ENCODE measurements around the gene ACBD6. TPM values are rescaled to one million over a fixed set of nuclear protein-coding genes. Genes with fewer than 3 reads are reported as not detected.

ACBD6 gene
- total RNA-seq, 1 donor from 2014 or later = 49.8 TPM

GRCh38 chr1:180243517-180244221, 258.7 kb downstream of the ACBD6 start:
- H3K36me3 Mint-ChIP-seq (ENCODE audit: low read depth) = no peaks in the 10 kb centered on the region
- peaks cover 41% of the 10 kb centered on the region for H3K27me3 Mint-ChIP-seq
- no peaks in the 10 kb centered on the region for H3K9me3 Mint-ChIP-seq
- no peak for DNase-seq
- H3K27ac Mint-ChIP-seq = no peak overlapping the region
- peaks cover 3% of the 10 kb centered on the region for H3K4me1 Mint-ChIP-seq
- intact Hi-C loops (cut with micrococcal nuclease) = no loop called here
- H3K4me3 Mint-ChIP-seq = no peak overlapping the region

- no peak overlapping the region for H3K27ac Mint-ChIP-seq
- H3K4me3 Mint-ChIP-seq = no peak overlapping the region
- peaks cover 58% of the 10 kb centered on the region for H3K27me3 Mint-ChIP-seq
- H3K4me1 Mint-ChIP-seq = peaks cover 4% of the 10 kb centered on the region
- H3K36me3 Mint-ChIP-seq (ENCODE audit: low read depth) = no peaks in the 10 kb centered on the region
- intact Hi-C loops (cut with micrococcal nuclease) = no loop called here
- DNase-seq = no peak
- H3K9me3 Mint-ChIP-seq = no peaks in the 10 kb centered on the region
These were observed 260.4 kb downstream of the ACBD6 start for GRCh38 chr1:180241716-180242544.

GRCh38 chr1:180239145-180240096, 263.0 kb downstream of the ACBD6 start:
- Mint-ChIP-seq H3K9me3 (no peaks in the 10 kb centered on the region), H3K36me3 (ENCODE audit: low read depth) (no peaks in the 10 kb centered on the region), H3K27me3 (peaks cover 83% of the 10 kb centered on the region), H3K4me3 (no peak overlapping the region), H3K4me1 (peaks cover 10% of the 10 kb centered on the region), H3K27ac (no peak overlapping the region)
- intact Hi-C loops (cut with micrococcal nuclease) = loop anchor here (10.0 kb wide), 1 partner anchor 1245 kb away; the partner anchor contains the start of gene CACNA1E
- DNase-seq = no peak

- Mint-ChIP-seq H3K9me3 (no peaks in the 10 kb centered on the region), H3K4me3 (no peak overlapping the region), H3K27ac (no peak overlapping the region), H3K27me3 (peaks cover 84% of the 10 kb centered on the region), H3K36me3 (ENCODE audit: low read depth) (no peaks in the 10 kb centered on the region), H3K4me1 (peaks cover 13% of the 10 kb centered on the region)
- no peak for DNase-seq
- intact Hi-C loops (cut with micrococcal nuclease) = loop anchor here (10.0 kb wide), 1 partner anchor 1246 kb away; the partner anchor contains the start of gene CACNA1E
These were observed 263.7 kb downstream of the ACBD6 start for GRCh38 chr1:180238675-180239074.

Other genes starting within 250 kb of the ACBD6 start
- gene OVAAL, start 56.4 kb upstream of the ACBD6 start, total RNA-seq = not detected in 2 replicates
- gene XPR1, start 129.4 kb upstream of the ACBD6 start, total RNA-seq = 24.2 and 24.7 TPM in 2 replicates